Measurements from ENCODE around the gene CWF19L2.

Gene CWF19L2

DNA sequence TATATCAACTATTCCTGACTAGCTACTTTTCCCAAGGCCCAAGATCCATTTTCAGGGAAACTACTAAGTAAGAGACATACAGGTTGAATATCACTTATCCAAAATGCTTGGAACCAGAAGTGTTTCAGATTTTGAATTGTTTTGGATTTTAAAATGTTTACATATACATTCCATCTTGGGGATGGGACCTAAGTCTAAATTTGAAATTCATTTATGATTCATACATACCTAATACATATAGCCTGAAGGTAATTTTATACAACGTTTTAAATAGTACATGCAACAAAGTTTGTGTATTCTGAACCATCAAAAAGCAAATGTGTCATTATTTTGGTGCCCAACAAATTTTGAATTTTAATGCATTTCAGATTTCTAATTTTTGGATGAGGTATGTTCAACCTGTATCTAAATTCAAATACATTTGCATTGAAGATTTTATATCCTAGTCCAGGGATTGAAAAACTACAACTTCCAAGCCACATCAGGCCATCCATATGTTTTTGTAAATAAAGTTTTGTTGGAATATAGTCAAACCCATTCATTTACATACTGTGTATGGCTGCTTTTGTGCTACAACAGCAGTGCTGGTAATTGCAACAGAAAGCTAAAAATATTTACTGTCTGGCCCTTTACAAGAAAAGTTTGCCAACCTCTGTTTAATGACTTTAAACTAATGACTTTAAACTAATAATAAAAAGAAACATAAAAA is 73.3 kb downstream of the CWF19L2 start:
- H3K4me2 ChIP-seq (ENCODE audit: low read depth, low read length, poor library complexity, severe bottlenecking) = no peak overlapping the region
- H3K9me2 ChIP-seq (replicated peaks; ENCODE audit: low read depth, low read length) = no peaks in the 10 kb centered on the region
- no peaks in the 10 kb centered on the region for H3F3A ChIP-seq (ENCODE audit: low read depth)
- H3K4me3 ChIP-seq (ENCODE audit: low read length, poor library complexity, severe bottlenecking) = no peak overlapping the region
- H3K79me2 ChIP-seq (ENCODE audit: insufficient read depth, low read length) = no peaks in the 10 kb centered on the region
- H2AFZ ChIP-seq (ENCODE audit: low read length) = no peak overlapping the region
- peaks cover 4% of the 10 kb centered on the region; the same call in 1 of the 2 replicates for H3K36me3 ChIP-seq (ENCODE audit: insufficient read depth, low read length)
- H3K9me3 ChIP-seq (ENCODE audit: insufficient read depth, low read depth, low read length) = no peaks in the 10 kb centered on the region
- no peaks in the 10 kb centered on the region for H4K20me1 ChIP-seq (ENCODE audit: insufficient read depth, low read length, poor library complexity, severe bottlenecking)
- TF ChIP-seq CTCF (conservative IDR thresholded peaks at IDR 0.05; ENCODE audit: low read length) (no peak), EZH2phosphoT487 (IDR thresholded peaks at IDR 0.05; ENCODE audit: borderline replicate concordance) (no peak)
- H3K4me1 ChIP-seq (ENCODE audit: insufficient read depth, low read length, poor library complexity, severe bottlenecking) = peaks cover 8% of the 10 kb centered on the region
- no peak overlapping the region for H3K9ac ChIP-seq (ENCODE audit: low read depth, low read length, poor library complexity, severe bottlenecking)
- H3K27me3 ChIP-seq (ENCODE audit: insufficient read depth, low read length, poor library complexity, severe bottlenecking) = no peaks in the 10 kb centered on the region

GRCh38 chr11:107372439-107372838 is 85.2 kb downstream of the CWF19L2 start:
- TF ChIP-seq CTCF (conservative IDR thresholded peaks at IDR 0.05; ENCODE audit: low read length) = no peak
- no peak for TF ChIP-seq EZH2phosphoT487 (IDR thresholded peaks at IDR 0.05; ENCODE audit: borderline replicate concordance)
- no peak overlapping the region for H3K4me2 ChIP-seq (ENCODE audit: low read depth, low read length, poor library complexity, severe bottlenecking)

GRCh38 chr11:107370390-107370789 is 87.2 kb downstream of the CWF19L2 start:
- no peaks in the 10 kb centered on the region for H3K36me3 ChIP-seq (ENCODE audit: insufficient read depth, low read length)
- H3K79me2 ChIP-seq (ENCODE audit: insufficient read depth, low read length) = no peaks in the 10 kb centered on the region
- no peak overlapping the region for H3K9ac ChIP-seq (ENCODE audit: low read depth, low read length, poor library complexity, severe bottlenecking)
- H3K9me2 ChIP-seq (replicated peaks; ENCODE audit: low read depth, low read length) = no peaks in the 10 kb centered on the region
- H3F3A ChIP-seq (ENCODE audit: low read depth) = no peaks in the 10 kb centered on the region
- H2AFZ ChIP-seq (ENCODE audit: low read length) = no peak overlapping the region
- H4K20me1 ChIP-seq (ENCODE audit: insufficient read depth, low read length, poor library complexity, severe bottlenecking) = no peaks in the 10 kb centered on the region
- no peak overlapping the region for H3K4me2 ChIP-seq (ENCODE audit: low read depth, low read length, poor library complexity, severe bottlenecking)
- H3K4me3 ChIP-seq (ENCODE audit: low read length, poor library complexity, severe bottlenecking) = no peak overlapping the region
- H3K4me1 ChIP-seq (ENCODE audit: insufficient read depth, low read length, poor library complexity, severe bottlenecking) = no peaks in the 10 kb centered on the region
- no peak for TF ChIP-seq CTCF (conservative IDR thresholded peaks at IDR 0.05; ENCODE audit: low read length)
- no peak for TF ChIP-seq EZH2phosphoT487 (IDR thresholded peaks at IDR 0.05; ENCODE audit: borderline replicate concordance)
- H3K9me3 ChIP-seq (ENCODE audit: insufficient read depth, low read depth, low read length) = no peaks in the 10 kb centered on the region
- H3K27me3 ChIP-seq (ENCODE audit: insufficient read depth, low read length, poor library complexity, severe bottlenecking) = no peaks in the 10 kb centered on the region

More at GRCh38 chr11:107372439-107372838, 85.2 kb downstream of the CWF19L2 start:
- no peaks in the 10 kb centered on the region for H3K9me2 ChIP-seq (replicated peaks; ENCODE audit: low read depth, low read length)
- H2AFZ ChIP-seq (ENCODE audit: low read length) = no peak overlapping the region
- H3K9me3 ChIP-seq (ENCODE audit: insufficient read depth, low read depth, low read length) = no peaks in the 10 kb centered on the region
- H3K9ac ChIP-seq (ENCODE audit: low read depth, low read length, poor library complexity, severe bottlenecking) = no peak overlapping the region
- H3K4me1 ChIP-seq (ENCODE audit: insufficient read depth, low read length, poor library complexity, severe bottlenecking) = no peaks in the 10 kb centered on the region
- H3K36me3 ChIP-seq (ENCODE audit: insufficient read depth, low read length) = no peaks in the 10 kb centered on the region
- no peaks in the 10 kb centered on the region for H4K20me1 ChIP-seq (ENCODE audit: insufficient read depth, low read length, poor library complexity, severe bottlenecking)
- H3K27me3 ChIP-seq (ENCODE audit: insufficient read depth, low read length, poor library complexity, severe bottlenecking) = no peaks in the 10 kb centered on the region
- H3K4me3 ChIP-seq (ENCODE audit: low read length, poor library complexity, severe bottlenecking) = no peak overlapping the region
- no peaks in the 10 kb centered on the region for H3K79me2 ChIP-seq (ENCODE audit: insufficient read depth, low read length)
- no peaks in the 10 kb centered on the region for H3F3A ChIP-seq (ENCODE audit: low read depth)
